ENCODE results near the gene CCDC80.

Gene CCDC80

DNA sequence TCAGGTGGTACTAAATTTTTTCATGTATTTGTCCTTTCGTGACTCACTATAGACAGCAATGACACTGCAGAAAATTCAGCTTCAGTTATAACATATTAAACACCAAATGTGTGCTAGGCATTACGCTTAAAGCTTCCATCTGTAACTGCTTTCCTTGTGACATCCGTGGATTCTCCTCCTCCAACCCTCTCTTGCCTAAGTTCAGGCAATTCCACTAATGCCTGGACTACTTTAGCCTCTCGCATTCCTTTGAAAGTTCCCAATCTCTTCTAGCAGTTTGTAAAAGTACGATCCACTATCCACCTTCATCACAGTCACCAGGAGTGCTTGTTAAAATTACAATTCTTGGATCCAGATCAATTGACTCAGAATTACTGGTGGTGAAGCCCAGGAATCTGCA lies 17.7 kb downstream of the CCDC80 start:
- DNase-seq (ENCODE audit: insufficient read length, low spot score) (no peak), FAIRE-seq (no peak)
- TF ChIP-seq, protein P1, sequence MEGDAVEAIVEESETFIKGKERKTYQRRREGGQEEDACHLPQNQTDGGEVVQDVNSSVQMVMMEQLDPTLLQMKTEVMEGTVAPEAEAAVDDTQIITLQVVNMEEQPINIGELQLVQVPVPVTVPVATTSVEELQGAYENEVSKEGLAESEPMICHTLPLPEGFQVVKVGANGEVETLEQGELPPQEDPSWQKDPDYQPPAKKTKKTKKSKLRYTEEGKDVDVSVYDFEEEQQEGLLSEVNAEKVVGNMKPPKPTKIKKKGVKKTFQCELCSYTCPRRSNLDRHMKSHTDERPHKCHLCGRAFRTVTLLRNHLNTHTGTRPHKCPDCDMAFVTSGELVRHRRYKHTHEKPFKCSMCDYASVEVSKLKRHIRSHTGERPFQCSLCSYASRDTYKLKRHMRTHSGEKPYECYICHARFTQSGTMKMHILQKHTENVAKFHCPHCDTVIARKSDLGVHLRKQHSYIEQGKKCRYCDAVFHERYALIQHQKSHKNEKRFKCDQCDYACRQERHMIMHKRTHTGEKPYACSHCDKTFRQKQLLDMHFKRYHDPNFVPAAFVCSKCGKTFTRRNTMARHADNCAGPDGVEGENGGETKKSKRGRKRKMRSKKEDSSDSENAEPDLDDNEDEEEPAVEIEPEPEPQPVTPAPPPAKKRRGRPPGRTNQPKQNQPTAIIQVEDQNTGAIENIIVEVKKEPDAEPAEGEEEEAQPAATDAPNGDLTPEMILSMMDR (IDR thresholded peaks at IDR 0.05; ENCODE audit: insufficient read depth, missing control alignments), result no peak

DNA sequence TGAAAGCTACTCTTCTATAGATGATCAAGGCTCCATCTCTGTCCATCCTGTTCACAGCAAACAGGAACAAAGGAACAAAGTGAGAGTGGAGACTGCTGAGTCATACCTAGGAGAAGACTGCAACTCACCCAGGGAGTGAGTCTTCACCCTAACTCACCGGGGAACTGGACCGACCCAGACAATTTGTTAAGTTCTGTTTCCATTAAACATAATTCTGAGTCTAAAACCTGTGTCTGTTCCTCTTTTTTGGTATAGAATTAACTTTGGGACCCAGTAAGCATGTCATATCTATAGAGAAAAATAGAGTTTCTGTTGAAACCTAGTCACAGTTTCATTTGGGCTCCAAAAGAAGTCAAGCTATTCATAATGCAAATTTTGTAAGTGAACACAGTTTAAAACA lies 21.6 kb downstream of the CCDC80 start:
- no peak for FAIRE-seq
- DNase-seq (ENCODE audit: insufficient read length, low spot score), result no peak
- TF ChIP-seq, protein P1 (IDR thresholded peaks at IDR 0.05; ENCODE audit: insufficient read depth, missing control alignments), result no peak

DNA sequence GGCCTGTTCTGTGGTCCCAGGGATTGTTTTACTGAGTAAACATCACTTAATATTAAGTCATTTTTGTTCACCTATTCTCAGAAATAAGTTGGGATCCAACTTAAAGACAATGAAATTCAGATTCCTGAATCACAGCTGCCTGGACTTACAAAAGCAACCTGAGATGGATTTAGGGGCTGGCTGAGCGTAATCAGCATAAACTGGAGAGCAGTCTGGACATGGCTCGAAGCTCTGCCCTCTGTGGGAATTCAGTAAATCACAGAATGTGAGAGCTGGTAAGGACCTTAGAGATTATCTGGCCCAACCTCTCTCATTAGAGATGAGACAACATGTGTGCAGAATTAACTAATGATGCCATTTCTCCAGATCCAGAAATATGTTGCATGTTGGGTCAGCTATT lies 23.7 kb downstream of the CCDC80 start:
- TF ChIP-seq, protein P1 (IDR thresholded peaks at IDR 0.05; ENCODE audit: insufficient read depth, missing control alignments), result no peak
- no peak for FAIRE-seq
- no peak for DNase-seq (ENCODE audit: insufficient read length, low spot score)

DNA sequence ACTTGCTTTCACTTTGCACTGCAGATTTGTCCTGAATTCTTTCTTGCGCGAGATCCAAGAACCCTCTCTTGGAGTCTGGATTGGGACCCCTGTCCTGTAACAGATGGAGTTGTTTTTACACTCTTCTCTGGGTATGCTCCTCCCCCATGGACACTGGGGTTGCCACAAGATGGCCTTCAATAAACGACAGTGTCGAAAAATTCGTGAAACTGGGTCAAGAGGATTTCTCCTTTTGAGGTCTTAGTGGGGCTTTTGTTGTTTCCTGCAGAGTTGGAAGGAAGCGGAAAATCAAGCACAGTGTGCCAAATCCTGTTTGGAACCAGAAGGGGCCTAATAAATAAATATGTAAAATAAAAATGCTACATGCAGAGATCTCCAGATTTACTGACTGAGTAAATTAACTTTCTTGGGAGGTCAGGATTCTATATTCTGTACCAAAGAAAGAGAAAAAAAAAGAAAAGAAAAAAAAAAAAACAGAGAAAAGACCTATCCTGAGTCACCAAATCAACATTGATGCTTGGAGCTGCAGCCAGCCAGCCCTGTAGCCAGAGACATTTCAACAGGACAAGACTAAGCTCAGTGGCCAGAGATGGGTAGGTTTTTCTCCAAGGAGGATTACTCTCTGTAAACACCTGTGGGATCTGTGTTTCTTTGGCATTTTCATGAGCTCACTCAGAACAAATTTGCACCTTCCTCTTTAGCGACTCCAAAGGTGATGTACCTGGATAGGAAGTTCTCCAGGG lies 24.8 kb downstream of the CCDC80 start:
- DNase-seq (ENCODE audit: insufficient read length, low spot score), result no peak
- no peak for FAIRE-seq
- TF ChIP-seq, protein P1 (IDR thresholded peaks at IDR 0.05; ENCODE audit: insufficient read depth, missing control alignments), result no peak

DNA sequence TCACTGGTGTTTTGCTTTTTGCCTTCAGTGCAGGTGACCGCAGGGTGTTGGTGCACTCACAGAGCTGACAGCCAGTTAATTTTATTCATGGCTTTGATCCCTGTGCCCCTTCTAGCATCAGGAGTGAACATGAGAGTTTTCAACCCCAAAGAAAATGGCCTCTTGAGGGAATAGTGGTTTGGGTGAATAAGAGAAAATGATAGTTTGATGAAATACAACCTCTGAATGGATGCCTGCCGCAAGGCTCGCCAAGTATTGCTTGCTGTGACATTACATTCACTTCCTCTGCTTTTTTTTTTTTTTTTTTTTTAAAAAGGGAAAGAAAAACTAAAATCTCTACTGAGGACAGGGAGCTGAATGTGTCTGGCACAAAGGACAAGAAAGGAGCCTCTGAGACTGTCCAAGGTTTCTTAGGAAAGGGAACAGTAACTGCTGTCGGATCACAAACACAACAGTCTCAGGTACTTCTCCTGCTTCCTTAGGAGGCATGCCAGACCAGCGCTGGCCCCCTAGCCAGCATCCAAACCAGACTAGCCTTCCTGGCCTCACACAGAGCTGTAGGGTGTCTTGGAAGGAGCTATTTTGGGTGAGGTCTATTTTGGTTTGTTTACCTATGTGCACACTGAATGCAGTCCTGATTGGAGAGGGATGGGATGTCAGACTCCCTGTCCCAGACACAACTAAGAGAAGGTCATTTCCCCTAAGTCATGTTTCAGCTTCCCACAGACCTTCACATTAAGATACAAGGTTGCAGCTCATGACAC lies 29.0 kb downstream of the CCDC80 start:
- TF ChIP-seq, protein P1 (IDR thresholded peaks at IDR 0.05; ENCODE audit: insufficient read depth, missing control alignments), result no peak
- DNase-seq (ENCODE audit: insufficient read length, low spot score) (no peak), FAIRE-seq (no peak)

DNA sequence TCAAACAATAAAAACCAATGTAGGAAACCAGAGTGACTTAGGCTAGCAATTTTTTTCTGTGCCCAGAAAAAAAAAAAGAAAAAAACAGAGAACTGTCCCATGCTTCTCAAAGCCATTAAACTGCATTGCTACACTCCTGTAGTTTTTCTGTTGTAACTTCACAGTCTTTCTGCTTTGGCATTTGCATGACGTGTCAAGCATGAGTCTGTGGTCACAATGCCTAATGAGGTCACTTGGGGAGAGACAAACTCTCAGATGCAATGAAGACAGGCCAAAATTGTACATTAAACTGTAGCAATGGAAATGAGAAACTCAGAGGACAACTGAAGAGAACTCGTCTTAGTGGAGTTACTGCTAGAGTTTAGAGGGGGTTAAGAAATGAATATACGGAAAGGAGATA lies 30.8 kb downstream of the CCDC80 start:
- TF ChIP-seq, protein P1 (IDR thresholded peaks at IDR 0.05; ENCODE audit: insufficient read depth, missing control alignments), result no peak
- no peak for DNase-seq (ENCODE audit: insufficient read length, low spot score)
- no peak for FAIRE-seq

DNA sequence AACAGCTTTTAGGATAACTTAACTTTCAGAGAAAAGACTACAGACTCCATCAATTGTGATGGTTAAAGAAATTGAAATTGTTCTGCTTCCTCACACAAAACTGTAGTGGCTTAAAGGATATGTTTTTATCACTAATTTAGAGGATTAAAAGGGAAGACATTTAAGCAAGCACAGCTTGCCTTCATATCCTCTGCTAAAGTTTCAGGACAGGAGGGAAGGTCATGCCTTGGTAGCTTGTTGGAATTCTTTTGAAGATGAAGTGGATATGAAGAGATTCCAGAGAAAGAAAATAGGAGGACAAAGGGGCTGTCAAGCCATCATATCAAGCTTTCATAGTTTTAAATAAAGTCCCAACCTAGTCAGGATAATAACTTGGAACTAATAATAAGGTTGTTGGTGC lies 33.1 kb downstream of the CCDC80 start:
- no peak for FAIRE-seq
- TF ChIP-seq, protein P1 (IDR thresholded peaks at IDR 0.05; ENCODE audit: insufficient read depth, missing control alignments), result no peak
- DNase-seq (ENCODE audit: insufficient read length, low spot score), result no peak
